RWPE1 (cell line): Measurements from ENCODE around the gene APPL2.
A peak's percentile ranks its signal among the peaks of the same experiment; 100 is the strongest.
"Not testable (repeated sequence)": the region's sequence is repeated elsewhere in the genome, so short reads cannot be mapped to it uniquely, and the experiment has no call there.

Experiments used
- CTCF ChIA-PET: fragments of 350-600 bp; sonication (Branson Sonifier 250); formaldehyde crosslinking; extraction: SDS; loops from one replicate; lab custom pipeline; 2021; lab: Yijun Ruan, JAX
- POLR2A ChIA-PET: fragments of 400-600 bp; formaldehyde crosslinking; extraction: SDS; loops from one replicate; lab custom pipeline; 2020; ENCODE audit warnings: antibody characterized with exemption; ENCODE audit not compliant: low non-redundant PET; lab: Yijun Ruan, JAX
- DNase-seq: peaks from one replicate; pipeline ENCODE4 v3.0.0; 2012; ENCODE audit warnings: low spot score
- H3K27ac ChIP-seq: fragments of 450-650 bp; 2 replicates; pipeline ENCODE4 v1.5.1; 2017
- TF ChIP-seq, protein P1 (sequence below): fragments of 450-650 bp; conservative IDR thresholded peaks from 2 replicates; pipeline ENCODE4 v1.5.1; 2017; ENCODE audit warnings: low read depth, mild to moderate bottlenecking

The APPL2 gene

DNA sequence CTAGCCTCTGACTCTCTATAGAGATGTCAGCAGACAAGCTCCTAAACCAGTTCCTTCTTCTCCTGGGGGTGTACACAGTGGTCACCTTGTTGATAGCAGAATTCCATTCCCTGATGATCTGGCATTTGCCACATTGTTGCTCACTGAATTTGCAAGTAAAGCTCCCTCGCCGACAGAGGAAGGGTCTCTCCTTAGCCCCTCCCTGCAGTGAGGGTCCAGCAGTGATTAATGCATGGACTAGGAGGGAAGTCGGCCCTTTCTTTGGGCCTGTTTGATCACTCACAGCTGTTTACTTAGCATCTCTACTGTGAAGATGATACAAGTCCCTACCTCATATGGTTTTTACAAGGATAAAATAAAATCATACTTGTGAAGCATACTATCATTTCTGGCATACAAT is 23.3 kb upstream of the APPL2 start:
- H3K27ac ChIP-seq: no peak overlapping the region
- ChIA-PET CTCF (no interaction called here), POLR2A (no interaction called here)
- TF ChIP-seq, protein P1, sequence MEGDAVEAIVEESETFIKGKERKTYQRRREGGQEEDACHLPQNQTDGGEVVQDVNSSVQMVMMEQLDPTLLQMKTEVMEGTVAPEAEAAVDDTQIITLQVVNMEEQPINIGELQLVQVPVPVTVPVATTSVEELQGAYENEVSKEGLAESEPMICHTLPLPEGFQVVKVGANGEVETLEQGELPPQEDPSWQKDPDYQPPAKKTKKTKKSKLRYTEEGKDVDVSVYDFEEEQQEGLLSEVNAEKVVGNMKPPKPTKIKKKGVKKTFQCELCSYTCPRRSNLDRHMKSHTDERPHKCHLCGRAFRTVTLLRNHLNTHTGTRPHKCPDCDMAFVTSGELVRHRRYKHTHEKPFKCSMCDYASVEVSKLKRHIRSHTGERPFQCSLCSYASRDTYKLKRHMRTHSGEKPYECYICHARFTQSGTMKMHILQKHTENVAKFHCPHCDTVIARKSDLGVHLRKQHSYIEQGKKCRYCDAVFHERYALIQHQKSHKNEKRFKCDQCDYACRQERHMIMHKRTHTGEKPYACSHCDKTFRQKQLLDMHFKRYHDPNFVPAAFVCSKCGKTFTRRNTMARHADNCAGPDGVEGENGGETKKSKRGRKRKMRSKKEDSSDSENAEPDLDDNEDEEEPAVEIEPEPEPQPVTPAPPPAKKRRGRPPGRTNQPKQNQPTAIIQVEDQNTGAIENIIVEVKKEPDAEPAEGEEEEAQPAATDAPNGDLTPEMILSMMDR: no peak
- no peak for DNase-seq

DNA sequence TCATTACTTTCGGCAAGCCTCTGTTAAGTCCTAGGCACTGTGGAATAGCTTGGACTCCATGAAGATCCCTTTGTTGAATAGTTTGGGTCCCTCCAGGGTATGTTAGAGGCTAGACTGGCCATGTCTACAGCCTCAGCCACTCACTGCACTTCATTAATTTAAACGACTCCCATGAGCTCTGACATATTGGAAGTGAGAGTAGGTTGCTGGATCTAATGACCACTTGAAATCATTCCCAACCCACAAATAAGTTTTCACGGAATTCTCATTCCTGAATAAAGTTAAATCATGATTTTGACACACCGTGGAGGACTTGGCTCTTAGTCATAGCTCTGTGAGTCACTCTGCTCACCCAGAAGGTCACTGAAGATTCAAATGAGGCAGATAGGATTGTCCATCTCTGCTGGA is 21.4 kb upstream of the APPL2 start:
- CTCF ChIA-PET: no interaction called here
- no peak overlapping the region for H3K27ac ChIP-seq
- DNase-seq: peak; percentile 61

DNA sequence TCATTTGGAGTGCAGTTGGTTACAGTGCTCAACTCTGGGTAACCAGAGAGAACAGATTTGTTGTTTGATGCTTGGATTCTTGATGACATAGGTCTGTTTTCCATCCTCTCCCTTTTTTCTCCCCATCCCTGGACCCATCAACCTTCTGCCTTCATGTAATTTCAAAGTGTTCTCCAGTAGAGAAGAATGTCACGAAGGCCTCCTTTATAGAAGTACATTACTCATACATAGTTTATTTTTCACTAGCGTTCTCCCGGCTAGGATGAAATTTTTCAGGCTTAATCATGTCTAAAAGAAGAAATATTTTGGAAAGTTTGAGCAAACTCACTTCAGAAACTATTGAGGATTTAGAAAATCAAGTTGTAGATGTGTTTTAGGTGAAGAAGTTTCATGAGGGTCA is 20.9 kb upstream of the APPL2 start:
- CTCF ChIA-PET: no interaction called here
- DNase-seq: no peak
- no peak overlapping the region for H3K27ac ChIP-seq
- TF ChIP-seq, protein P1: no peak
- POLR2A ChIA-PET: no interaction called here

More for the DNA sequence above, 21.4 kb upstream of the APPL2 start:
- TF ChIP-seq, protein P1: no peak
- POLR2A ChIA-PET: no interaction called here

DNA sequence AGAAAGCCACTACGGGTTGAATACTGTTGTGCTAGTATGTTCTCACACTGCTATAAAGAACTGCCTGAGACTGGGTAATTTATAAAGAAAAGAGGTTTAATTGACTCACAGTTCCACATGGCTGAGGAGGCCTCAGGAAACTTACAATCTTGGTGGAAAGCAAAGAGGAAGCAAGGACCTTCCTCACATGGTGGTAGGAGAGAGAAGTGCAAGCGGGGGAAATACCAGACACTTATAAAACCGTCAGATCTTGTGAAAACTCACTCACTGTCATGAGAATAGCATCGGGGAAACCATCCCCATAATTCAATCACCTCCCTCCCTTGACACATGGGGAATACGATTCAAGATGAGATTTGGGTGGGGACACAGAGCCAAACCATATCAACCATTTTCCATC is 20.5 kb upstream of the APPL2 start:
- H3K27ac ChIP-seq, CTCF ChIA-PET, POLR2A ChIA-PET, DNase-seq: not testable (repeated sequence)

DNA sequence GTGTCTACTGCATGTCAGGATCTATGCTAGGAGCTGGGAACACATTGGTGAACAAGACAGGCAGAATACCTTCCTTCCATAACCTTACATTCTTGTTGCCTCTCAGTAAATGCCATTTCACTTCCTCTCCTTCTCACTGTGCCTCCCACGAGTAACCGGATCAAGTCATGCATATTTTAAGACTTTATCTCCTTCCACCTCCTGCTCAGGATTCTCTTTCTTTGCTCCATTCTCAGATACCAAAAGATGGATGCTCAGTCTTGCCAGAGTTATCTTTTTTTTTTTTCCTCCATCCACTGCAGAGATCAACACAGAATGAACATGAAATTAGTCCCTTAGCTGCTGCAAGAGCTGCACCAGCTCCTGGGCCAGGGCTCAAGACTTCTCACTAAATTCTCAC is 20.0 kb upstream of the APPL2 start:
- CTCF ChIA-PET: interaction anchor here (0.6 kb wide), 1 partner anchor 24 kb away, joined by 3 read pairs; no protein-coding TSS in a partner anchor
- TF ChIP-seq, protein P1: no peak
- no peak for DNase-seq
- no peak overlapping the region for H3K27ac ChIP-seq
- POLR2A ChIA-PET: no interaction called here

DNA sequence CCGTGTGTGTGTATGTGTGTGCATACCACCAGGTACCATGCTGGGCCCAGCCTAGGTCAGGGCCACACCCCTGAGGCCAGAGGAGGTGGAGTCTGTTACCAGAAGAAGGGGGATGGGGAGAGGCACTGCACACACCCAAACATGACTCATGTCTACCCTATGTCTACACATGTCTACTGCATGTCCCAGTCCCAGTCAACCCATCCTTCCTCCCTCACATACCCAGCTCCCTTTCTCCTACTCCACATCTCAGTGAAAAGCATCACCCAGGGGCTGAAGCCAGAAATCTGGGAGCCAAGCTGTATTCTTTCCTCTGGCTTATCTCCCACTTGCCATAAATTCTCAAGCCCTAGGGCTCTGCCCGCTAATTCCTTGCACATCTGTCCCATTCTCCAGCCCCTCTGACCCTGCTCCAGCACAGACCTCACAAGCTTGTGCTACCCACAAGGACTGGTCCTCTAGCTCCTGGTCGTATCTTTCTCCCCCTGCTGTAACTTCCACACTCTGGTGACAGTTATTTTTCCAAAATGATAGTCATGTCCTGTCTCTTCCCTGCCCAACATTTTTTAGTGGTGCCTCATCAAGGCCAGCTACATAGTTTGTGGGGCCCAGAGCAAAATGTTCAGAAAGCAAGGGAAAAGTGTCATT is 18.0 kb upstream of the APPL2 start:
- peak; percentile 84 for DNase-seq
- POLR2A ChIA-PET: no interaction called here
- TF ChIP-seq, protein P1: no peak
- CTCF ChIA-PET: interaction anchor here (1.1 kb wide), 1 partner anchor 115 kb away, joined by 3 read pairs; no protein-coding TSS in a partner anchor
- H3K27ac ChIP-seq: peak overlapping the region; percentile 93

DNA sequence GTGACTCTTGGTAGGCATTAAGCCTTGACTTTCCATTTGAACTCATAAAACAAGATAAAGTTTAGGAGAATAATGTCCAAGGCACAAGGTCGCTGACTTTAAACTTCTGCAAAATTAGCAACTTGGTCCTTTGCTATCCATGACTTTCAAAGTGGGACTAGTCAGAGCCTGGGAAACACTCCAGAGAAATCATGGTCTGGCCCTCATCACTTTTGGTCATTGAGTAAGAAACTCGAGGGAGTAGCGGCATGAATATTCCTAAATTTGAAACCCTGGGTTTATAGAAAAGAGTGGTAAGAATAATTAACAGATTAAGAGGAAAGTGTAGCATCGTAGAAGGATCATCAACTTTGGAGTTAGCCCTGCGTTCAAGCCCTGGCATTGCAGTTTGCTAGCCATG is 16.9 kb upstream of the APPL2 start:
- CTCF ChIA-PET: interaction anchor here (1.1 kb wide), 1 partner anchor 116 kb away, joined by 3 read pairs; no protein-coding TSS in a partner anchor
- H3K27ac ChIP-seq: no peak overlapping the region
- TF ChIP-seq, protein P1: no peak
- DNase-seq: no peak
- POLR2A ChIA-PET: no interaction called here

DNA sequence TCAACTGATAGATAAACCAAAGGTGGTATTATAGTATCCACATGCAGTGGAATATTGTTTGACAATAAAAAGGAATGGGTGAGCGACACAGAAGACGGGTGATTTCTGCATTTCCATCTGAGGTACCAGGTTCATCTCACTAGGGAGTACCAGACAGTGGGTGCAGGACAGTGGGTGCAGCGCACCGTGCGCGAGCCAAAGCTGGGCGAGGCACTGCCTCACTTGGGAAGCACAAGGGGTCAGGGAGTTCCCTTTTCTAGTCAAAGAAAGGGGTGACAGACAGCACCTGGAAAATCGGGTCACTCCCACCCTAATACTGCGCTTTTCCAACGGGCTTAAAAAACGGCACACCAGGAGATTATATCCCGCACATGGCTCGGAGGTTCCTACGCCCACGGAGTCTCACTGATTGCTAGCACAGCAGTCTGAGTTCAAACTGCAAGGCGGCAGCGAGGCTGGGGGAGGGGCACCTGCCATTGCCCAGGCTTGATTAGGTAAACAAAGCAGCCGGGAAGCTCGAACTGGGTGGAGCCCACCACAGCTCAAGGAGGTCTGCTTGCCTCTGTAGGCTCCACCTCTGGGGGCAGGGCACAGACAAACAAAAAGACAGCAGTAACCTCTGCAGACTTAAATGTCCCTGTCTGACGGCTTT is 9.9 kb upstream of the APPL2 start:
- H3K27ac ChIP-seq, CTCF ChIA-PET, DNase-seq, POLR2A ChIA-PET: not testable (repeated sequence)
